PC-3 (cell line): ENCODE measurements around the gene BRWD1.

Experiments
- CTCF ChIP-seq: fragments of 300-600 bp; sonication (generic); conservative IDR thresholded peaks from 2 replicates; pipeline ENCODE4 v1.5.1; 2017; ENCODE audit warnings: antibody characterized with exemption, low read depth, mild to moderate bottlenecking, low read length
- EZH2 ChIP-seq: fragments of 300-600 bp; sonication (generic); IDR thresholded peaks from one replicate; pipeline ENCODE4 v1.6.1; 2017; ENCODE audit warnings: antibody characterized with exemption, mild to moderate bottlenecking, low read length; ENCODE audit not compliant: unreplicated experiment
- EZH2phosphoT487 ChIP-seq: fragments of 300-600 bp; sonication (generic); IDR thresholded peaks from 2 replicates; pipeline ENCODE4 v1.6.1; 2018; ENCODE audit warnings: mild to moderate bottlenecking, antibody characterized with exemption, low read length, borderline replicate concordance

- TF ChIP-seq CTCF, result no peak
- no peak for TF ChIP-seq EZH2
- TF ChIP-seq EZH2phosphoT487, result no peak
These were observed 169.2 kb downstream of the BRWD1 start for GRCh38 chr21:39144191-39144590.
